Body of pancreas (tissue), 4 donors: ENCODE data around the gene CCL16.

Source experiments
- POLR2A ChIP-seq, 3 donors: fragments of 450-650 bp; IDR thresholded peaks; one replicate each; pipeline ENCODE4 v1.6.1; 2016; ENCODE audit warnings: antibody characterized with exemption in 3 of 3, mild to moderate bottlenecking in 2 of 3
- TF ChIP-seq, protein P1 (sequence below), 7 experiments: fragments of 450-650 bp in 4 of 7; fragments of 200-600 bp in 3 of 7; sonication (generic) in 3 of 7; IDR thresholded peaks; one replicate each; pipeline ENCODE4 v1.5.1; 2016 to 2019; ENCODE audit warnings: antibody characterized with exemption in 7 of 7

DNA sequence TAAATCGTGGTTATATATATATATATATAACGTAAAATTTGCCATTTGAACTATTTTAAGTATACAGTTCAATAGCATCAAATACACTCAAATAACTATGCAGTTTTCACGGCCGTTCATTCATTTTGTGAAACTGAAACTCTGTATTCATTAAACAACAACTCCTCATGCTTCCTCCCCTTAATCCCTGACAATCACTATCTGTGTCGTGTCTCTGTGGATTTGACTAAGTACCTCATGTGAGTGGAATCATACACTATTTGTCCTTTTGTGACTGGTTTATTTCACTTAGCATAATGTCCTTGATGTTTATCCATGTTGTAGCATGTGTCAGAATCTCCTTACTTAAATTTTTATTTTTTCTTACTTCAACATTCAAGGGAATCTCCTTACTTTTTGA is 33.6 kb upstream of the CCL16 start:
- TF ChIP-seq, protein P1, sequence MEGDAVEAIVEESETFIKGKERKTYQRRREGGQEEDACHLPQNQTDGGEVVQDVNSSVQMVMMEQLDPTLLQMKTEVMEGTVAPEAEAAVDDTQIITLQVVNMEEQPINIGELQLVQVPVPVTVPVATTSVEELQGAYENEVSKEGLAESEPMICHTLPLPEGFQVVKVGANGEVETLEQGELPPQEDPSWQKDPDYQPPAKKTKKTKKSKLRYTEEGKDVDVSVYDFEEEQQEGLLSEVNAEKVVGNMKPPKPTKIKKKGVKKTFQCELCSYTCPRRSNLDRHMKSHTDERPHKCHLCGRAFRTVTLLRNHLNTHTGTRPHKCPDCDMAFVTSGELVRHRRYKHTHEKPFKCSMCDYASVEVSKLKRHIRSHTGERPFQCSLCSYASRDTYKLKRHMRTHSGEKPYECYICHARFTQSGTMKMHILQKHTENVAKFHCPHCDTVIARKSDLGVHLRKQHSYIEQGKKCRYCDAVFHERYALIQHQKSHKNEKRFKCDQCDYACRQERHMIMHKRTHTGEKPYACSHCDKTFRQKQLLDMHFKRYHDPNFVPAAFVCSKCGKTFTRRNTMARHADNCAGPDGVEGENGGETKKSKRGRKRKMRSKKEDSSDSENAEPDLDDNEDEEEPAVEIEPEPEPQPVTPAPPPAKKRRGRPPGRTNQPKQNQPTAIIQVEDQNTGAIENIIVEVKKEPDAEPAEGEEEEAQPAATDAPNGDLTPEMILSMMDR (IDR thresholded peaks at IDR 0.05), result no peak
- no peak for TF ChIP-seq POLR2A (IDR thresholded peaks at IDR 0.05)
